Measurements from ENCODE around the gene DGKG. TPM values are rescaled to one million over a fixed set of nuclear protein-coding genes. Genes with fewer than 3 reads are reported as not detected.
A peak's percentile ranks its signal among the peaks of the same experiment; 100 is the strongest.

The DGKG gene
- total and polyA plus RNA-seq, 10 of the 15 experiments (the other 5 are each of a cell fraction or from before 2014, with no cell fraction given) = 0.39 to 6.2 (median 4.7) TPM

DNA sequence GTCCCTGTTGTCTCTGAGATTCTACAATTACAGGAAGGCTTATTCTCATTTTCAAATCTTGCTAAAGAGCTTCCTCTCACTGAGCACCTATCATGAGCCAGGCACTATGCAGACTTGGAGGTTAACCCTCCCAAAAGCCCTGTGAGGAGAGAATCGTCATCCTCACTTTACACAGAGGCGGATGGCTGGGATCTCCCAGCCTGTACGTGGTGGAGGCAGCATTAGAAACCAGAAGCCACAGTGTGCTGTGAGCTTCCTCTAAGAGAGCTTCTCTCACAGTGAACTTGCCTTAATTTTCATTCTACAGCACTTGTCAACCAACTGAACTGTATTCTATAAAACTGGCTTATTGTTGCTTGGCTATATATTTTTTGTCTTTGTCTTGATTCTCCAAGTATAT, 6.1 kb upstream of the DGKG start:
- FAIRE-seq (no peak), DNase-seq (ENCODE audit: low read depth, low spot score) (no peak), ATAC-seq (peak; percentile 59)
- in situ Hi-C loops (cut with MboI) = no loop called here
- Histone ChIP-seq H3K27ac (ENCODE audit: control insufficient read depth, insufficient read depth) (no peak overlapping the region), H3K4me2 (ENCODE audit: control insufficient read depth, insufficient read depth) (no peak overlapping the region), H3K9ac (ENCODE audit: control insufficient read depth, insufficient read depth, low read length) (no peak overlapping the region), H3K79me2 (ENCODE audit: control insufficient read depth, insufficient read depth, low read length) (no peaks in the 10 kb centered on the region), H3K4me3 (no peak overlapping the region), H3K36me3 (ENCODE audit: control insufficient read depth in 2 of 2, insufficient read depth in 2 of 2, low read length in 1 of 2) (no peaks in the 10 kb centered on the region), H3K9me3 (replicated peaks; ENCODE audit: control insufficient read depth, insufficient read depth, low read length) (no peaks in the 10 kb centered on the region; the same call in 2 of the 3 replicates), H2AFZ (ENCODE audit: control insufficient read depth, low read depth, low read length) (no peak overlapping the region), H4K20me1 (ENCODE audit: control insufficient read depth, insufficient read depth) (no peaks in the 10 kb centered on the region), H3K4me1 (ENCODE audit: control insufficient read depth, insufficient read depth, low read length) (no peaks in the 10 kb centered on the region), H3K27me3 (replicated peaks in 1 of 2; ENCODE audit: control insufficient read depth in 2 of 2, insufficient read depth in 2 of 2, low read length in 1 of 2) (peaks cover 1 to 6% of the 10 kb centered on the region in 2 experiments; a peak in 2 of 4 replicates)
- ChIA-PET CTCF (interaction anchor here (1.3 kb wide), 1 partner anchor 172 kb away, joined by 6 read pairs; no protein-coding TSS in a partner anchor), POLR2A (no interaction called here), SMC1A (ENCODE audit: uncharacterized antibody, unreplicated experiment) (interaction anchor here (1.1 kb wide), 1 partner anchor 91 kb away, joined by 3 read pairs; no protein-coding TSS in a partner anchor), RAD21 (ENCODE audit: unreplicated experiment) (no interaction called here)
- WGBS (ENCODE audit: insufficient coverage, insufficient replicate concordance, low lambda C conversion rate, missing lambda C conversion rate) = 13% methylated on average over 3 of the region's 3 CpGs
- TF ChIP-seq ZNF217 (IDR thresholded peaks at IDR 0.05) = no peak
- TF ChIP-seq BCL11A (IDR thresholded peaks at IDR 0.05; ENCODE audit: low read depth, low read length) = no peak
- no peak for TF ChIP-seq IKZF2 (IDR thresholded peaks at IDR 0.05)
- TF ChIP-seq ZBED1 (IDR thresholded peaks at IDR 0.05; ENCODE audit: borderline replicate concordance) = no peak
- TF ChIP-seq CHD2 (IDR thresholded peaks at IDR 0.05; ENCODE audit: borderline replicate concordance, low read depth, low read length) = no peak
- TF ChIP-seq STAT1 (conservative IDR thresholded peaks at IDR 0.05) = no peak
- no peak for TF ChIP-seq POLR2AphosphoS2 (IDR thresholded peaks at IDR 0.05; ENCODE audit: low read depth, low read length)
- intact Hi-C loops (cut with micrococcal nuclease; ENCODE audit: unreplicated experiment) = no loop called here
- no TSS peak for BruUV-seq (replicated peaks)

DNA sequence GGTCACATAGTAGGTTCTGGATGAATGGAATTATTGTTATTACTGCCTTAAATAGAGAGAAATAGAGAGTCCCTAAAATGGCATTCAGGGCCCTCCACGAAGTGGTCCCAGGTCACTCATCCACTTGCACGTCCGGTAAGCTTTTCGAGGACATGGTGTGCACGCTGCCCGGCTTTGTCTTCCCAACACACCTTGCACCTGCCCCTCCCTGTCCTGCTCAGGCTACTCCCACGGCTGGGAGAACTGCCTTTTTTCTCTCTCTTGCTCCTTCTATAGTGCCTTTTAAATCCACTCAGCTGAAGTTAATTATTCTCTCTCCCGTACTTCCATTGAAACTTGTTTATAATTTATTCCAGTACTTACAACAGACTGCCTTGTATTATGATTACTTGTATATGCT, 5.6 kb upstream of the DGKG start:
- Histone ChIP-seq H2AFZ (ENCODE audit: control insufficient read depth, low read depth, low read length) (no peak overlapping the region), H3K9ac (ENCODE audit: control insufficient read depth, insufficient read depth, low read length) (no peak overlapping the region), H3K36me3 (ENCODE audit: control insufficient read depth in 2 of 2, insufficient read depth in 2 of 2, low read length in 1 of 2) (no peaks in the 10 kb centered on the region), H3K4me1 (ENCODE audit: control insufficient read depth, insufficient read depth, low read length) (no peaks in the 10 kb centered on the region), H3K4me3 (no peak overlapping the region), H3K9me3 (replicated peaks; ENCODE audit: control insufficient read depth, insufficient read depth, low read length) (no peaks in the 10 kb centered on the region; the same call in 2 of the 3 replicates), H4K20me1 (ENCODE audit: control insufficient read depth, insufficient read depth) (no peaks in the 10 kb centered on the region), H3K79me2 (ENCODE audit: control insufficient read depth, insufficient read depth, low read length) (no peaks in the 10 kb centered on the region), H3K27ac (ENCODE audit: control insufficient read depth, insufficient read depth) (no peak overlapping the region), H3K27me3 (replicated peaks in 1 of 2; ENCODE audit: control insufficient read depth in 2 of 2, insufficient read depth in 2 of 2, low read length in 1 of 2) (peaks cover 1 to 6% of the 10 kb centered on the region in 2 experiments; a peak in 2 of 4 replicates), H3K4me2 (ENCODE audit: control insufficient read depth, insufficient read depth) (no peak overlapping the region)
- ATAC-seq (no peak), DNase-seq (ENCODE audit: low read depth, low spot score) (no peak), FAIRE-seq (no peak)
- BruUV-seq (replicated peaks) = no TSS peak
- in situ Hi-C loops (cut with MboI) (no loop called here), intact Hi-C loops (cut with micrococcal nuclease; ENCODE audit: unreplicated experiment) (no loop called here)
- RAD21 ChIA-PET (ENCODE audit: unreplicated experiment) = no interaction called here
- SMC1A ChIA-PET (ENCODE audit: uncharacterized antibody, unreplicated experiment) = no interaction called here
- CTCF ChIA-PET = interaction anchor here (1.3 kb wide), 1 partner anchor 172 kb away, joined by 6 read pairs; no protein-coding TSS in a partner anchor
- 54% methylated on average over 8 of the region's 8 CpGs for WGBS (ENCODE audit: insufficient coverage, insufficient replicate concordance, low lambda C conversion rate, missing lambda C conversion rate)
- POLR2A ChIA-PET = no interaction called here
- no peak for TF ChIP-seq NFYA (IDR thresholded peaks at IDR 0.05; ENCODE audit: borderline replicate concordance, low read depth, low read length)
- TF ChIP-seq SMAD5 (IDR thresholded peaks at IDR 0.05; ENCODE audit: low read depth) = no peak
- TF ChIP-seq EGR1 (IDR thresholded peaks at IDR 0.05; ENCODE audit: borderline replicate concordance in 1 of 2, low read depth in 2 of 2, low read length in 2 of 2) = no peak
- no peak for TF ChIP-seq ZNF384 (IDR thresholded peaks at IDR 0.05; ENCODE audit: borderline replicate concordance, low read depth, low read length)
- TF ChIP-seq JUNB (IDR thresholded peaks at IDR 0.05) = no peak
- no peak for TF ChIP-seq MXI1 (IDR thresholded peaks at IDR 0.05; ENCODE audit: low read depth, low read length)
- TF ChIP-seq BACH1 (IDR thresholded peaks at IDR 0.05; ENCODE audit: borderline replicate concordance) = no peak
- TF ChIP-seq NR2C1 (IDR thresholded peaks at IDR 0.05) = no peak
- TF ChIP-seq CEBPB (IDR thresholded peaks at IDR 0.05; ENCODE audit: borderline replicate concordance in 1 of 2, low read depth in 2 of 2, low read length in 2 of 2) = no peak
- TF ChIP-seq, protein P1, sequence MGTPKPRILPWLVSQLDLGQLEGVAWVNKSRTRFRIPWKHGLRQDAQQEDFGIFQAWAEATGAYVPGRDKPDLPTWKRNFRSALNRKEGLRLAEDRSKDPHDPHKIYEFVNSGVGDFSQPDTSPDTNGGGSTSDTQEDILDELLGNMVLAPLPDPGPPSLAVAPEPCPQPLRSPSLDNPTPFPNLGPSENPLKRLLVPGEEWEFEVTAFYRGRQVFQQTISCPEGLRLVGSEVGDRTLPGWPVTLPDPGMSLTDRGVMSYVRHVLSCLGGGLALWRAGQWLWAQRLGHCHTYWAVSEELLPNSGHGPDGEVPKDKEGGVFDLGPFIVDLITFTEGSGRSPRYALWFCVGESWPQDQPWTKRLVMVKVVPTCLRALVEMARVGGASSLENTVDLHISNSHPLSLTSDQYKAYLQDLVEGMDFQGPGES (IDR thresholded peaks at IDR 0.05) = no peak
- no peak for TF ChIP-seq STAT3 (IDR thresholded peaks at IDR 0.05; ENCODE audit: low read depth, low read length)
- TF ChIP-seq KDM1A (IDR thresholded peaks at IDR 0.05; ENCODE audit: borderline replicate concordance) = no peak
